SK-N-SH treated with all-trans-retinoic acid at 6 μM for 48 hours (cell line): Measurements from ENCODE around the gene UNC45B.

Experiments
- ARNTL ChIP-seq: fragments of 450-650 bp; formaldehyde crosslinking; IDR thresholded peaks from 2 replicates; pipeline ENCODE4 v1.5.0; 2020; ENCODE audit warnings: low read depth, mild to moderate bottlenecking, moderate library complexity, borderline replicate concordance
- CSRNP3 ChIP-seq: fragments of 250-450 bp; sonication (Bioruptor Pico); IDR thresholded peaks from 2 replicates; pipeline ENCODE4 v1.5.1; 2021; ENCODE audit warnings: mild to moderate bottlenecking, moderate library complexity
- OSR1 ChIP-seq: fragments of 250-450 bp; sonication (Bioruptor Pico); IDR thresholded peaks from 2 replicates; pipeline ENCODE4 v1.8.0; 2022; ENCODE audit warnings: moderate library complexity, mild to moderate bottlenecking, inconsistent platforms
- PATZ1 ChIP-seq: fragments of 250-450 bp; sonication (Bioruptor Pico); IDR thresholded peaks from 2 replicates; pipeline ENCODE4 v1.8.0; 2020; ENCODE audit warnings: mild to moderate bottlenecking, moderate library complexity, borderline replicate concordance
- RARB ChIP-seq: fragments of 250-450 bp; sonication (Bioruptor Pico); IDR thresholded peaks from 2 replicates; pipeline ENCODE4 v1.8.0; 2021; ENCODE audit warnings: mild to moderate bottlenecking, moderate library complexity
- SNAI2 ChIP-seq: fragments of 250-450 bp; sonication (Bioruptor Pico); IDR thresholded peaks from 2 replicates; pipeline ENCODE4 v1.5.0; 2020; ENCODE audit warnings: mild to moderate bottlenecking, moderate library complexity
- TCF4 ChIP-seq: fragments of 250-450 bp; sonication (Bioruptor Pico); IDR thresholded peaks from 2 replicates; pipeline ENCODE4 v1.8.0; 2021; ENCODE audit warnings: mild to moderate bottlenecking, moderate library complexity, borderline replicate concordance
- TF ChIP-seq, protein P1 (sequence below): fragments of 250-450 bp; sonication (Bioruptor Pico); IDR thresholded peaks from 2 replicates; pipeline ENCODE4 v1.5.1; 2020; ENCODE audit warnings: low read depth, mild to moderate bottlenecking, moderate library complexity

- TF ChIP-seq CSRNP3 (CRISPR knock-in tag) (no peak), SNAI2 (CRISPR knock-in tag) (no peak), PATZ1 (CRISPR knock-in tag) (no peak), TCF4 (CRISPR knock-in tag) (no peak), OSR1 (CRISPR knock-in tag) (no peak), RARB (no peak), ARNTL (CRISPR knock-in tag) (no peak)
- TF ChIP-seq, protein P1, sequence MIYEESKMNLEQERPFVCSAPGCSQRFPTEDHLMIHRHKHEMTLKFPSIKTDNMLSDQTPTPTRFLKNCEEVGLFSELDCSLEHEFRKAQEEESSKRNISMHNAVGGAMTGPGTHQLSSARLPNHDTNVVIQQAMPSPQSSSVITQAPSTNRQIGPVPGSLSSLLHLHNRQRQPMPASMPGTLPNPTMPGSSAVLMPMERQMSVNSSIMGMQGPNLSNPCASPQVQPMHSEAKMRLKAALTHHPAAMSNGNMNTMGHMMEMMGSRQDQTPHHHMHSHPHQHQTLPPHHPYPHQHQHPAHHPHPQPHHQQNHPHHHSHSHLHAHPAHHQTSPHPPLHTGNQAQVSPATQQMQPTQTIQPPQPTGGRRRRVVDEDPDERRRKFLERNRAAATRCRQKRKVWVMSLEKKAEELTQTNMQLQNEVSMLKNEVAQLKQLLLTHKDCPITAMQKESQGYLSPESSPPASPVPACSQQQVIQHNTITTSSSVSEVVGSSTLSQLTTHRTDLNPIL, result no peak
Observed at GRCh38 chr17:35160354-35161201, 13.0 kb downstream of the UNC45B start.
